IMR-90 (cell line): Measurements from ENCODE around the gene AKR1A1. TPM values are rescaled to one million over a fixed set of nuclear protein-coding genes. Genes with fewer than 3 reads are reported as not detected.

Experiments used
- ATAC-seq: fragments of 200-7000 bp; cut with Tn5 transposase; 2 replicates; pipeline ENCODE4 v1.9.1; 2020; ENCODE audit warnings: low read depth, mild to moderate bottlenecking, moderate library complexity
- BruUV-seq: library from RNA; stranded (reverse); fragments of 400-500 nt; replicated peaks from 2 replicates; lab custom pipeline; 2021; lab: Mats Ljungman, UMichigan
- CTCF ChIA-PET: fragments of 300-600 bp; formaldehyde crosslinking; extraction: SDS; loops from one replicate; lab custom pipeline; 2021; ENCODE audit warnings: antibody characterized with exemption; lab: Yijun Ruan, JAX
- POLR2A ChIA-PET: fragments of 300-600 bp; sonication (Branson Sonifier 250); formaldehyde crosslinking; loops from one replicate; lab custom pipeline; 2022; ENCODE audit warnings: antibody characterized with exemption; ENCODE audit not compliant: unreplicated experiment; lab: Charles Lee
- DNase-seq: peaks from one replicate; pipeline ENCODE4 v3.0.0; 2013
- H2AFZ ChIP-seq: replicated peaks from 2 replicates; pipeline ENCODE3; 2013; ENCODE audit warnings: low read length, mild to moderate bottlenecking; ENCODE audit not compliant: poor library complexity
- H2AK5ac ChIP-seq: 2 replicates; pipeline ENCODE4 v1.6.1; 2013; ENCODE audit warnings: low read depth, low read length, inconsistent platforms
- H2AK9ac ChIP-seq: replicated peaks from 2 replicates; pipeline ENCODE3; 2013; ENCODE audit warnings: mild to moderate bottlenecking, low read depth, low read length, moderate library complexity; ENCODE audit not compliant: poor library complexity
- H2BK120ac ChIP-seq: 2 replicates; pipeline ENCODE4 v1.6.1; 2013; ENCODE audit warnings: low read depth, low read length, inconsistent platforms
- H2BK15ac ChIP-seq: 3 replicates; pipeline ENCODE4 v1.6.1; 2013; ENCODE audit warnings: low read depth, low read length, inconsistent platforms
- H2BK20ac ChIP-seq: 2 replicates; pipeline ENCODE4 v1.6.1; 2013; ENCODE audit warnings: low read depth, mild to moderate bottlenecking, inconsistent platforms, low read length, moderate library complexity
- H2BK5ac ChIP-seq: 2 replicates; pipeline ENCODE4 v1.6.1; 2013; ENCODE audit warnings: mild to moderate bottlenecking, low read depth, low read length, inconsistent platforms; ENCODE audit not compliant: poor library complexity, severe bottlenecking
- H3K14ac ChIP-seq: replicated peaks from 2 replicates; pipeline ENCODE4 v1.6.1; 2013; ENCODE audit warnings: low read depth, low read length, inconsistent platforms
- H3K18ac ChIP-seq: 2 replicates; pipeline ENCODE4 v1.6.1; 2013; ENCODE audit warnings: low read depth, low read length, control low read depth
- H3K23ac ChIP-seq: 2 replicates; pipeline ENCODE4 v1.6.1; 2013; ENCODE audit warnings: low read depth, low read length, inconsistent platforms
- H3K27ac ChIP-seq: 2 replicates; pipeline ENCODE4 v1.5.1; 2013; ENCODE audit warnings: mild to moderate bottlenecking, control low read depth, low read length; ENCODE audit not compliant: insufficient read depth
- H3K27me3 ChIP-seq: 2 replicates; pipeline ENCODE4 v1.6.1; 2013; ENCODE audit warnings: low read length; ENCODE audit not compliant: control insufficient read depth, insufficient read depth
- H3K36me3 ChIP-seq: 2 replicates; pipeline ENCODE4 v1.6.1; 2013; ENCODE audit warnings: low read length, mixed read lengths; ENCODE audit not compliant: control insufficient read depth, insufficient read depth
- H3K4ac ChIP-seq: 2 replicates; pipeline ENCODE4 v1.6.1; 2013; ENCODE audit warnings: low read depth, low read length, inconsistent platforms
- H3K4me1 ChIP-seq: 2 replicates; pipeline ENCODE4 v1.6.1; 2013; ENCODE audit warnings: low read length, mixed read lengths; ENCODE audit not compliant: control insufficient read depth, insufficient read depth
- H3K4me2 ChIP-seq: 2 replicates; pipeline ENCODE4 v1.6.1; 2013; ENCODE audit warnings: low read depth, mild to moderate bottlenecking, control low read depth, low read length, moderate library complexity
- H3K4me3 ChIP-seq: 2 replicates; pipeline ENCODE4 v1.5.1; 2013; ENCODE audit warnings: low read depth, mild to moderate bottlenecking, control low read depth, low read length, moderate library complexity; ENCODE audit not compliant: insufficient read depth
- H3K56ac ChIP-seq: 2 replicates; pipeline ENCODE4 v1.6.1; 2013; ENCODE audit warnings: low read length, inconsistent platforms; ENCODE audit not compliant: insufficient read depth; ENCODE audit errors: extremely low read depth
- H3K79me1 ChIP-seq, 2 experiments: 2 replicates each; pipeline ENCODE4 v1.6.1; 2013; ENCODE audit warnings: low read length in 2 of 2, inconsistent platforms in 1 of 2, low read depth in 1 of 2
- H3K9ac ChIP-seq: 2 replicates; pipeline ENCODE4 v1.6.1; 2013; ENCODE audit warnings: low read depth, low read length, control low read depth
- H3K9me1 ChIP-seq: 2 replicates; pipeline ENCODE4 v1.6.1; 2013; ENCODE audit warnings: low read length, inconsistent platforms; ENCODE audit not compliant: insufficient read depth
- H3K9me3 ChIP-seq: 2 replicates; pipeline ENCODE4 v1.6.1; 2013; ENCODE audit warnings: low read length; ENCODE audit not compliant: control insufficient read depth, insufficient read depth
- H4K20me1 ChIP-seq: 2 replicates; pipeline ENCODE4 v1.6.1; 2013; ENCODE audit warnings: low read length, inconsistent platforms; ENCODE audit not compliant: insufficient read depth
- H4K5ac ChIP-seq: 2 replicates; pipeline ENCODE4 v1.6.1; 2013; ENCODE audit warnings: mild to moderate bottlenecking, low read depth, low read length, control low read depth
- H4K8ac ChIP-seq, 2 experiments: 2 replicates each; pipeline ENCODE4 v1.6.1; 2013; ENCODE audit warnings: low read depth in 2 of 2, low read length in 2 of 2, control low read depth in 1 of 2, inconsistent platforms in 1 of 2
- H4K91ac ChIP-seq: 2 replicates; pipeline ENCODE4 v1.6.1; 2013; ENCODE audit warnings: low read depth, low read length, inconsistent platforms; ENCODE audit not compliant: insufficient read depth
- BHLHE40 ChIP-seq: fragments of 150-350 bp; IDR thresholded peaks from 2 replicates; pipeline ENCODE4 v1.6.1; 2016; ENCODE audit warnings: mild to moderate bottlenecking, low read depth, low read length
- CEBPB ChIP-seq: IDR thresholded peaks from 2 replicates; pipeline ENCODE4 v1.6.1; 2012; ENCODE audit warnings: low read depth, low read length, improper control_type of control experiment
- CHD1 ChIP-seq: IDR thresholded peaks from 2 replicates; pipeline ENCODE4 v1.6.1; 2012; ENCODE audit warnings: low read depth, low read length, improper control_type of control experiment
- CTCF ChIP-seq: conservative IDR thresholded peaks from 2 replicates; pipeline ENCODE4 v1.5.1; 2012; ENCODE audit warnings: mild to moderate bottlenecking, low read depth, low read length, improper control_type of control experiment
- ELK1 ChIP-seq: fragments of 150-350 bp; IDR thresholded peaks from 2 replicates; pipeline ENCODE4 v1.6.1; 2016; ENCODE audit warnings: low read depth, mild to moderate bottlenecking, low read length, moderate library complexity, borderline replicate concordance
- FOS ChIP-seq: fragments of 150-350 bp; IDR thresholded peaks from 2 replicates; pipeline ENCODE4 v1.6.1; 2016; ENCODE audit warnings: low read depth, low read length
- MAFK ChIP-seq: IDR thresholded peaks from 2 replicates; pipeline ENCODE4 v1.6.1; 2012; ENCODE audit warnings: low read depth, low read length, improper control_type of control experiment
- MXI1 ChIP-seq: IDR thresholded peaks from 2 replicates; pipeline ENCODE4 v1.6.1; 2012; ENCODE audit warnings: low read depth, mild to moderate bottlenecking, low read length, moderate library complexity, borderline replicate concordance
- NFE2L2 ChIP-seq: fragments of 150-350 bp; IDR thresholded peaks from 2 replicates; pipeline ENCODE4 v1.6.1; 2016; ENCODE audit warnings: low read depth, mild to moderate bottlenecking, low read length
- POLR2A ChIP-seq: IDR thresholded peaks from 2 replicates; pipeline ENCODE4 v1.6.1; 2012; ENCODE audit warnings: mild to moderate bottlenecking, low read depth, low read length
- RAD21 ChIP-seq: IDR thresholded peaks from 2 replicates; pipeline ENCODE4 v1.6.1; 2012; ENCODE audit warnings: low read length, improper control_type of control experiment
- RCOR1 ChIP-seq: IDR thresholded peaks from 2 replicates; pipeline ENCODE4 v1.6.1; 2012; ENCODE audit warnings: mild to moderate bottlenecking, low read length, improper control_type of control experiment; ENCODE audit not compliant: insufficient replicate concordance
- RFX5 ChIP-seq: IDR thresholded peaks from 2 replicates; pipeline ENCODE4 v1.8.0; 2012; ENCODE audit warnings: low read depth, mild to moderate bottlenecking, low read length, moderate library complexity
- SMC3 ChIP-seq: fragments of 150-350 bp; IDR thresholded peaks from 2 replicates; pipeline ENCODE4 v1.6.1; 2016; ENCODE audit warnings: low read depth, mild to moderate bottlenecking, antibody characterized with exemption, low read length, moderate library complexity
- USF2 ChIP-seq: fragments of 150-350 bp; IDR thresholded peaks from 2 replicates; pipeline ENCODE4 v1.6.1; 2017; ENCODE audit warnings: mild to moderate bottlenecking, antibody characterized with exemption, low read length, low read depth
- WGBS, 2 experiments: methylation state at CpG; one replicate each; pipeline versions ENCODE4 v1.1.5 to v1.1.7; 2013; ENCODE audit warnings: missing lambda C conversion rate in 2 of 2; ENCODE audit not compliant: insufficient read length in 1 of 2; ENCODE audit errors: extremely low coverage in 2 of 2; 5-methylcytosine and 5-hydroxymethylcytosine counted together
- dilution Hi-C: fragments of 300-500 bp; cut with HindIII; formaldehyde crosslinking; loops from one replicate; pipeline ENCODE4 v1.14.3; 2018; ENCODE audit warnings: low sequenced_read_pairs; ENCODE audit not compliant: unreplicated experiment
- in situ Hi-C: fragments of 300-500 bp; cut with MboI; formaldehyde crosslinking; loops from 3 replicates; pipeline ENCODE4 v1.14.3; 2019; ENCODE audit warnings: low sequenced_read_pairs, inconsistent platforms, mixed read lengths
- intact Hi-C: fragments of 100-400 bp; cut with micrococcal nuclease; formaldehyde crosslinking; loops from 2 replicates; pipeline ENCODE4 v1.10.0; 2022
- polyA plus RNA-seq, 3 experiments: library from polyadenylated mRNA; depleted of rRNA; stranded (reverse); fragments of >200 nt; gene quantifications; 2 replicates each; pipeline ENCODE4 v1.2.3, GENCODE V29; 2012; ENCODE audit warnings: low replicate concordance in 1 of 3
- total RNA-seq: library from RNA; depleted of rRNA; stranded (reverse); fragments of >200 nt; gene quantifications from 2 replicates; pipeline ENCODE4 v1.2.3, GENCODE V29; 2012

AKR1A1 gene
- total and polyA plus RNA-seq, 2 of the 4 experiments (the other 2 are of a cell fraction), result 141 to 151 TPM

GRCh38 chr1:45510972-45511527, 39.6 kb upstream of the AKR1A1 start:
- BruUV-seq, result no TSS peak

More at GRCh38 chr1:45510972-45511527, 39.6 kb upstream of the AKR1A1 start:
- no peak overlapping the region for H2AK9ac ChIP-seq
- H2BK20ac ChIP-seq, result no peak overlapping the region
- H4K8ac ChIP-seq, result no peak overlapping the region
- no peaks in the 10 kb centered on the region for H3K9me3 ChIP-seq
- H3K27me3 ChIP-seq, result no peaks in the 10 kb centered on the region
- DNase-seq, result no peak
- no peak overlapping the region for H3K4ac ChIP-seq
- no peak overlapping the region for H4K5ac ChIP-seq
- no peak overlapping the region for H3K18ac ChIP-seq
- no peak for ATAC-seq
- no peak overlapping the region for H4K91ac ChIP-seq
- H2AK5ac ChIP-seq, result no peak overlapping the region
- H3K27ac ChIP-seq, result no peak overlapping the region
- POLR2A ChIA-PET, result no interaction called here
- no peak overlapping the region for H2BK15ac ChIP-seq
- H3K14ac ChIP-seq, result no peak overlapping the region
- peaks cover 19% of the 10 kb centered on the region for H3K9me1 ChIP-seq
- H3K4me1 ChIP-seq, result peaks cover 11% of the 10 kb centered on the region
- intact Hi-C loops, result loop anchor here (5.0 kb wide), 1 partner anchor 176 kb away; the partner anchor contains the start of genes GPBP1L1 and TMEM69
- no peak overlapping the region for H3K4me3 ChIP-seq
- no peak overlapping the region for H3K9ac ChIP-seq
- no peak overlapping the region for H2BK5ac ChIP-seq
- peaks cover 48% of the 10 kb centered on the region for H3K36me3 ChIP-seq
- in situ Hi-C loops, result no loop called here
- no peak overlapping the region for H2BK120ac ChIP-seq
- no peak for TF ChIP-seq POLR2A
- no peak for TF ChIP-seq SMC3
- no peak for TF ChIP-seq FOS
- TF ChIP-seq CEBPB, result no peak
- TF ChIP-seq USF2, result no peak
- TF ChIP-seq MXI1, result no peak
- TF ChIP-seq BHLHE40, result no peak
- no peak for TF ChIP-seq ELK1
- no peak for TF ChIP-seq MAFK
- no peak for TF ChIP-seq RAD21
- TF ChIP-seq RFX5, result no peak
- TF ChIP-seq CTCF, result no peak
- TF ChIP-seq CHD1, result no peak
- TF ChIP-seq NFE2L2, result no peak
- TF ChIP-seq RCOR1, result no peak
- no peak overlapping the region for H3K56ac ChIP-seq
- peaks cover 2 to 48% of the 10 kb centered on the region in 2 experiments for H3K79me1 ChIP-seq
- H2AFZ ChIP-seq, result no peak overlapping the region
- no peak overlapping the region for H3K4me2 ChIP-seq
- no CpG with 5 or more reads among the region's 4 CpGs for WGBS, 2 experiments
- peaks cover 42% of the 10 kb centered on the region for H4K20me1 ChIP-seq
- no peak overlapping the region for H3K23ac ChIP-seq
- CTCF ChIA-PET, result no interaction called here
- dilution Hi-C loops, result no loop called here
